GM19193 (cell line): ENCODE results near the gene OR10G3.

Source experiments
- POLR2A ChIP-seq: IDR thresholded peaks from 4 replicates; pipeline ENCODE4 v1.6.1; 2011; ENCODE audit not compliant: insufficient read depth, insufficient read length; ENCODE audit errors: extremely low read depth

Gene OR10G3

GRCh38 chr14:21579976-21580375 is at the start of gene OR10G3:
TSS of gene OR10G3 (minus strand) at chr14:21580076. CDS start at chr14:21570744, 9,332 bp downstream.
- no peak for TF ChIP-seq POLR2A

GRCh38 chr14:21626491-21627230 is 46.8 kb upstream of the OR10G3 start:
- TF ChIP-seq POLR2A: no peak

- no peak for TF ChIP-seq POLR2A
Observed at GRCh38 chr14:21617614-21618013, 37.7 kb upstream of the OR10G3 start.

- no peak for TF ChIP-seq POLR2A
Observed at GRCh38 chr14:21614240-21614639, 34.4 kb upstream of the OR10G3 start.

GRCh38 chr14:21612324-21612723 is 32.4 kb upstream of the OR10G3 start:
- TF ChIP-seq POLR2A: no peak

- no peak for TF ChIP-seq POLR2A
Observed at GRCh38 chr14:21589317-21589716, 9.4 kb upstream of the OR10G3 start.

GRCh38 chr14:21575661-21576060 is 4.2 kb downstream of the OR10G3 start:
- TF ChIP-seq POLR2A: no peak

GRCh38 chr14:21572604-21573003 is 7.3 kb downstream of the OR10G3 start:
- TF ChIP-seq POLR2A: no peak

GRCh38 chr14:21558703-21559170 is 21.1 kb downstream of the OR10G3 start:
- TF ChIP-seq POLR2A: no peak

GRCh38 chr14:21557084-21557901 is 22.6 kb downstream of the OR10G3 start:
- TF ChIP-seq POLR2A: no peak

- no peak for TF ChIP-seq POLR2A
Observed at GRCh38 chr14:21556378-21557083, 23.3 kb downstream of the OR10G3 start.

GRCh38 chr14:21553266-21553665 is 26.6 kb downstream of the OR10G3 start:
- TF ChIP-seq POLR2A: no peak

- TF ChIP-seq POLR2A: no peak
Observed at GRCh38 chr14:21543963-21544362, 35.9 kb downstream of the OR10G3 start.

GRCh38 chr14:21543521-21543960 is 36.3 kb downstream of the OR10G3 start:
- no peak for TF ChIP-seq POLR2A
